NK-92 (cell line): ENCODE measurements around the gene WDCP.
"Not testable (repeated sequence)": the region's sequence is repeated elsewhere in the genome, so short reads cannot be mapped to it uniquely, and the experiment has no call there.

ENCODE experiments used
- DNase-seq: peaks from one replicate; lab custom pipeline; 2025; ENCODE audit not compliant: unreplicated experiment; lab: John Stamatoyannopoulos, UW

The WDCP gene

GRCh38 chr2:24022324-24022974 lies 24.7 kb downstream of the WDCP start:
- DNase-seq: no peak

GRCh38 chr2:24021122-24021998 lies 25.8 kb downstream of the WDCP start:
- no peak for DNase-seq

- DNase-seq: no peak
These were observed 26.9 kb downstream of the WDCP start for GRCh38 chr2:24020244-24020643.

GRCh38 chr2:24019729-24020128 lies 27.5 kb downstream of the WDCP start:
- DNase-seq: no peak

GRCh38 chr2:24018241-24018640 lies 28.9 kb downstream of the WDCP start:
- DNase-seq: no peak

- no peak for DNase-seq
These were observed 29.5 kb downstream of the WDCP start for GRCh38 chr2:24017711-24018110.

- no peak for DNase-seq
These were observed 30.1 kb downstream of the WDCP start for GRCh38 chr2:24016853-24017703.

GRCh38 chr2:24016376-24016761 lies 30.8 kb downstream of the WDCP start:
- no peak for DNase-seq

- no peak for DNase-seq
These were observed 31.4 kb downstream of the WDCP start for GRCh38 chr2:24015562-24016375.

- DNase-seq: not testable (repeated sequence)
These were observed 32.3 kb downstream of the WDCP start for GRCh38 chr2:24014902-24015301.

- no peak for DNase-seq
These were observed 34.5 kb downstream of the WDCP start for GRCh38 chr2:24012521-24013188.

GRCh38 chr2:24011250-24012104 lies 35.7 kb downstream of the WDCP start:
- no peak for DNase-seq

- DNase-seq: no peak
These were observed 36.5 kb downstream of the WDCP start for GRCh38 chr2:24010477-24011249.

GRCh38 chr2:24009680-24010476 lies 37.3 kb downstream of the WDCP start, which contains the start of gene MFSD2B:
TSS of gene MFSD2B (plus strand) at chr2:24010085. CDS start at chr2:24010097, 12 bp downstream.
- no peak for DNase-seq

- DNase-seq: no peak
These were observed 37.9 kb downstream of the WDCP start for GRCh38 chr2:24009367-24009679.

GRCh38 chr2:24008672-24009366 lies 38.4 kb downstream of the WDCP start:
- no peak for DNase-seq

- no peak for DNase-seq
These were observed 39.5 kb downstream of the WDCP start for GRCh38 chr2:24007693-24008092.
